Transverse colon (tissue), 4 donors: ENCODE measurements around the gene CNTN1.

Experiments
- CTCF ChIP-seq, 5 experiments: fragments of 200-600 bp in 3 of 5; fragments of 450-650 bp in 2 of 5; sonication (generic) in 3 of 5; IDR thresholded peaks; 1 replicate in 2 of 5; 2 replicates in 3 of 5; pipeline ENCODE4 v1.5.1; 2016 to 2017; ENCODE audit warnings: antibody characterized with exemption in 5 of 5, inconsistent platforms in 3 of 5, mild to moderate bottlenecking in 2 of 5, moderate library complexity in 1 of 5
- EP300 ChIP-seq: sonication (generic); formaldehyde crosslinking; IDR thresholded peaks from one replicate; pipeline ENCODE4 v1.6.1; 2017; ENCODE audit warnings: antibody characterized with exemption, low read depth
- POLR2A ChIP-seq: fragments of 450-650 bp; IDR thresholded peaks from one replicate; pipeline ENCODE4 v1.6.1; 2016; ENCODE audit warnings: antibody characterized with exemption, mild to moderate bottlenecking, moderate library complexity
- POLR2AphosphoS5 ChIP-seq, 3 donors: sonication (generic); formaldehyde crosslinking; IDR thresholded peaks; one replicate each; pipeline ENCODE4 v1.6.1; 2016; ENCODE audit warnings: antibody characterized with exemption in 3 of 3

- TF ChIP-seq CTCF (IDR thresholded peaks at IDR 0.05) (no peak), POLR2A (no peak), EP300 (no peak), POLR2AphosphoS5 (IDR thresholded peaks at IDR 0.05) (no peak)
Observed at GRCh38 chr12:41014643-41015020, 322.4 kb downstream of the CNTN1 start.
